H1 (cell line): ENCODE results near the gene ZFYVE1. TPM values are rescaled to one million over a fixed set of nuclear protein-coding genes. Genes with fewer than 3 reads are reported as not detected.

Experiments used
- BACH1 ChIP-seq: IDR thresholded peaks from 2 replicates; pipeline ENCODE4 v1.6.1; 2012; ENCODE audit warnings: low read length, improper control_type of control experiment
- CBX5 ChIP-seq: fragments of 300-800, 300-1000 bp; sonication (generic); IDR thresholded peaks from 2 replicates; pipeline ENCODE4 v1.7.1; 2016; ENCODE audit warnings: antibody characterized with exemption, low read length, low read depth
- EGR1 ChIP-seq: IDR thresholded peaks from 2 replicates; pipeline ENCODE4 v1.6.1; 2011; ENCODE audit warnings: low read depth, low read length, borderline replicate concordance
- RNF2 ChIP-seq: fragments of 200-900, 300-1000 bp; sonication (generic); IDR thresholded peaks from 2 replicates; pipeline ENCODE4 v1.7.1; 2016; ENCODE audit warnings: borderline replicate concordance, low read depth, mild to moderate bottlenecking, antibody characterized with exemption, low read length; ENCODE audit not compliant: poor library complexity, severe bottlenecking; ENCODE audit errors: missing control alignments
- SIN3A ChIP-seq, 2 experiments: IDR thresholded peaks in 1 of 2; conservative IDR thresholded peaks in 1 of 2; 2 replicates each; pipeline ENCODE4 v1.6.1; 2011 to 2012; ENCODE audit warnings: low read length in 2 of 2, improper control_type of control experiment in 1 of 2, low read depth in 1 of 2, mild to moderate bottlenecking in 1 of 2
- TEAD4 ChIP-seq: IDR thresholded peaks from 2 replicates; pipeline ENCODE4 v1.6.1; 2012; ENCODE audit warnings: low read depth, low read length, inconsistent platforms, mixed read lengths
- ZNF274 ChIP-seq: IDR thresholded peaks from 2 replicates; pipeline ENCODE4 v1.7.0; 2012; ENCODE audit warnings: low read length, borderline replicate concordance; ENCODE audit errors: extremely low read depth
- polyA plus RNA-seq, 7 experiments: library from polyadenylated mRNA; depleted of rRNA in 3 of 7; stranded (reverse) in 5 of 7; unstranded in 2 of 7; fragments of >200 nt in 5 of 7; fragments of 200-250 nt in 2 of 7; gene quantifications; 1 replicate in 5 of 7; 2 replicates in 1 of 7; 4 replicates in 1 of 7; pipeline versions ENCODE4 v1.2.1 to v1.2.3, GENCODE V29; 2011 to 2013; ENCODE audit warnings: missing spikeins in 2 of 7, mixed read lengths in 2 of 7
- total RNA-seq: library from RNA; stranded (reverse); fragmentation: NEBNext Ultra II Directional; extraction: Animal tissue kit (Norgen Biotek cat#: 25700); gene quantifications from 2 replicates; pipeline ENCODE4 v1.2.1, GENCODE V29; 2021
- TF ChIP-seq, protein P1 (sequence below): IDR thresholded peaks from 2 replicates; pipeline ENCODE4 v1.6.1; 2011; ENCODE audit warnings: low read depth, mild to moderate bottlenecking, low read length; ENCODE audit not compliant: insufficient read depth

Gene ZFYVE1
- total and polyA plus RNA-seq, 2 of the 8 experiments (the other 6 are each of a cell fraction or from before 2014, with no cell fraction given), result 9.8 to 12.5 TPM

GRCh38 chr14:72980863-72981262, 46.0 kb downstream of the ZFYVE1 start (continued):
- TF ChIP-seq, protein P1, sequence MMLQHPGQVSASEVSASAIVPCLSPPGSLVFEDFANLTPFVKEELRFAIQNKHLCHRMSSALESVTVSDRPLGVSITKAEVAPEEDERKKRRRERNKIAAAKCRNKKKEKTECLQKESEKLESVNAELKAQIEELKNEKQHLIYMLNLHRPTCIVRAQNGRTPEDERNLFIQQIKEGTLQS, result no peak
- TF ChIP-seq TEAD4, result no peak
- no peak for TF ChIP-seq SIN3A (conservative IDR thresholded peaks at IDR 0.05 in 1 of 2, IDR thresholded peaks at IDR 0.05 in 1 of 2; ENCODE audit: low read depth in 1 of 2, low read length in 2 of 2)
- no peak for TF ChIP-seq BACH1
- TF ChIP-seq RNF2, result no peak
- no peak for TF ChIP-seq CBX5
- TF ChIP-seq ZNF274, result no peak
- no peak for TF ChIP-seq EGR1
